Heart left ventricle (tissue), 16 donors: ENCODE results near the gene LRP1B. TPM values are rescaled to one million over a fixed set of nuclear protein-coding genes. Genes with fewer than 3 reads are reported as not detected.

ENCODE experiments used
- ATAC-seq, 4 donors: fragments of 200-7000 bp; cut with Tn5 transposase; one replicate each; pipeline ENCODE4 v1.9.1; 2020 to 2022; ENCODE audit warnings: moderate library complexity in 4 of 4, mild to moderate bottlenecking in 3 of 4, moderate number of reproducible peaks in 1 of 4
- DNase-seq, 5 donors: peaks; one replicate each; pipeline ENCODE4 v3.0.0-alpha.2; 2020
- H3K27ac ChIP-seq, 12 donors: fragments of 200-600 bp; sonication (generic) in 4 of 12; one replicate each; pipeline versions ENCODE4 v1.5.0 to v1.8.0; 2016 to 2022; ENCODE audit warnings: mild to moderate bottlenecking in 2 of 12
- H3K27me3 ChIP-seq, 9 donors: fragments of 200-600 bp; sonication (generic) in 2 of 9; one replicate each; pipeline versions ENCODE4 v1.5.1 to v1.8.0; 2016 to 2022; ENCODE audit warnings: mild to moderate bottlenecking in 3 of 9
- H3K36me3 ChIP-seq, 9 donors: fragments of 200-600 bp; sonication (generic) in 2 of 9; one replicate each; pipeline versions ENCODE4 v1.5.0 to v1.8.0; 2018 to 2022; ENCODE audit warnings: mild to moderate bottlenecking in 2 of 9
- H3K4me1 ChIP-seq, 12 donors: fragments of 200-600 bp; sonication (generic) in 4 of 12; one replicate each; pipeline versions ENCODE4 v1.5.0 to v1.8.0; 2016 to 2022; ENCODE audit warnings: mild to moderate bottlenecking in 3 of 12
- H3K4me3 ChIP-seq, 12 donors: fragments of 200-600 bp; sonication (generic) in 4 of 12; one replicate each; pipeline versions ENCODE4 v1.5.0 to v1.8.0; 2017 to 2022; ENCODE audit warnings: mild to moderate bottlenecking in 9 of 12, moderate library complexity in 4 of 12
- H3K9me3 ChIP-seq, 12 donors: fragments of 200-600 bp; sonication (generic) in 4 of 12; one replicate each; pipeline versions ENCODE4 v1.5.0 to v1.8.0; 2016 to 2022; ENCODE audit warnings: mild to moderate bottlenecking in 1 of 12
- CTCF ChIP-seq, 12 donors: fragments of 200-600 bp; sonication (generic) in 4 of 12; IDR thresholded peaks; one replicate each; pipeline versions ENCODE4 v1.5.0 to v1.8.0; 2018 to 2022; ENCODE audit warnings: antibody characterized with exemption in 12 of 12, mild to moderate bottlenecking in 5 of 12
- POLR2A ChIP-seq, 2 donors: fragments of 450-650 bp; IDR thresholded peaks; one replicate each; pipeline ENCODE4 v1.6.1; 2017; ENCODE audit warnings: antibody characterized with exemption in 2 of 2, mild to moderate bottlenecking in 2 of 2, moderate library complexity in 2 of 2
- WGBS, 4 donors: extraction: QIAGEN DNeasy Blood & Tissue Kit in 2 of 4; methylation state at CpG; one replicate each; pipeline versions ENCODE4 v1.1.5 to v1.1.7; 2013 to 2018; 5-methylcytosine and 5-hydroxymethylcytosine counted together
- intact Hi-C, 10 donors: fragments of 100-400 bp; cut with DNase I; formaldehyde crosslinking; loops; one replicate each; pipeline versions ENCODE4 v1.11.1 to v1.14.2; 2022
- polyA plus RNA-seq, 2 donors: library from polyadenylated mRNA; stranded (reverse); fragments of 200-250 nt; gene quantifications; one replicate each; pipeline ENCODE4 v1.2.3, GENCODE V29; 2013
- total RNA-seq, 9 donors: library from RNA; depleted of rRNA in 2 of 9; stranded (reverse); fragments of >200 nt in 2 of 9; fragmentation: NEBNext Ultra II Directional in 3 of 9; extraction: Animal tissue kit (Norgen Biotek cat#: 25700) in 3 of 9; gene quantifications; one replicate each; pipeline versions ENCODE4 v1.1.0 to v1.2.4, GENCODE V29; 2016 to 2023
- donor health status: ischemic (EF 13 %, LVEDD 7.1; RV severe dilation, severe dysfunction).
- donor health status: healthy with polysubstance abuse.
- donor health status: DM: no; HTN: yes; CAD: no.
- donor health status: DM: no; HTN: no; CAD: no.
- donor health status: ischemic (EF 25% LVEDD 6.9; RV normal size, moderate dysfunction).
- donor health status: ischemic (EF 25% LVEDD 5.7; RV mildly dilated, moderate dysfunction).
- donor health status: healthy.
- donor health status: DM: yes; HTN: yes; CAD: no.
- donor health status: ischemic (EF 35%, LVEDD 5.7; RV mildly dilated, moderate dysfunction).
- donor health status: nonischemic (EF 11% LVEDD 7.7; RV severe dilation, severe dysfunction).
- donor health status: DM: yes; HTN: yes; CAD: no.
- donor health status: PGD.
- donor health status: ischemic (EF 29% LVEDD 5.4; RV normal size, mild dysfunction).
- donor health status: nonischemic (EF 23%, LVEDD 6.1; RV moderate dilation, normal function).

Gene LRP1B
- total and polyA plus RNA-seq, 11 donors = 0.01 to 0.19 (median 0.11) TPM; not detected in 2

DNA sequence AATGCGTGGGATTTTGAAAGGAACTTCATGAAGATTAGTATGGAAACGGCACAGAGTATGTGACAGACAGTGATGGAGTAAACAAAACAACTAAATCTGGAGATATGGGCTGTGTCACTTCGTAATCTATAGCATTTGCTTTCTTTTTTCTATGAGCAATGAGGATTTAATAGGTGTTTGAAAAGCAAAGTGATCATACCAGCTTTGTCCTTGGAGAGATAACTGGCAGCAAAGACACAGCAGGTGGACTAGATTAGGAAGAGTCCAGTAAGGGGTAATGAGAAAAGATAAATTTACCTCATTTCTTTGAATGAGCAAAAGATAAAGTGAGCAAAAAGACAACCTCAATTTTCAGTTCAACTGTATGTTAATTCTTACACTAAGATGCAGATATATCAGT lies 199.0 kb downstream of the LRP1B start:
- Histone ChIP-seq H3K36me3 (no peaks in the 10 kb centered on the region), H3K4me1 (no peaks in the 10 kb centered on the region), H3K27ac (no peak overlapping the region), H3K4me3 (no peak overlapping the region), H3K27me3 (no peaks in the 10 kb centered on the region), H3K9me3 (no peaks in the 10 kb centered on the region)
- DNase-seq = no peak
- ATAC-seq = no peak
- no peak for TF ChIP-seq CTCF (IDR thresholded peaks at IDR 0.05)
- no peak for TF ChIP-seq POLR2A (IDR thresholded peaks at IDR 0.05)
- WGBS, 4 donors = 43 to 55% (median 53%) methylated on average over 3 of the region's 3 CpGs
- intact Hi-C loops = no loop called here

DNA sequence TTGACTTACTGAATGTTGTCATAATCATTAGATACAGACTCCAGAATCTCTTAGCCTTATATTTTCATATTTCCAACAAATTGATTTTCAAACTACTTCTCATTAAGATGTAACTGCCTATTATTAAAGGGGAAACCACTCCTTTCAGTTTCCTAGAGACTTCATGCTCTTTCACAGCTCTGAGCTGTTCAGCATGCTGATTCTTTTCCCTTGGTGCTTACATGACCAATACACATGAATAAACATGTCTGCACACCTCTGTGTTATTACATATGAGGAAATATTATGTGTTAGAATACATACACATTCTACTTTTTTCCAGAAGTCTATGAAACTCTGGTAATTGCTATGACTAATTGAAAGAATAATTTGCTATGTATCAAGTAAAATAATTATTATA lies 200.0 kb downstream of the LRP1B start:
- no peaks in the 10 kb centered on the region for H3K9me3 ChIP-seq

DNA sequence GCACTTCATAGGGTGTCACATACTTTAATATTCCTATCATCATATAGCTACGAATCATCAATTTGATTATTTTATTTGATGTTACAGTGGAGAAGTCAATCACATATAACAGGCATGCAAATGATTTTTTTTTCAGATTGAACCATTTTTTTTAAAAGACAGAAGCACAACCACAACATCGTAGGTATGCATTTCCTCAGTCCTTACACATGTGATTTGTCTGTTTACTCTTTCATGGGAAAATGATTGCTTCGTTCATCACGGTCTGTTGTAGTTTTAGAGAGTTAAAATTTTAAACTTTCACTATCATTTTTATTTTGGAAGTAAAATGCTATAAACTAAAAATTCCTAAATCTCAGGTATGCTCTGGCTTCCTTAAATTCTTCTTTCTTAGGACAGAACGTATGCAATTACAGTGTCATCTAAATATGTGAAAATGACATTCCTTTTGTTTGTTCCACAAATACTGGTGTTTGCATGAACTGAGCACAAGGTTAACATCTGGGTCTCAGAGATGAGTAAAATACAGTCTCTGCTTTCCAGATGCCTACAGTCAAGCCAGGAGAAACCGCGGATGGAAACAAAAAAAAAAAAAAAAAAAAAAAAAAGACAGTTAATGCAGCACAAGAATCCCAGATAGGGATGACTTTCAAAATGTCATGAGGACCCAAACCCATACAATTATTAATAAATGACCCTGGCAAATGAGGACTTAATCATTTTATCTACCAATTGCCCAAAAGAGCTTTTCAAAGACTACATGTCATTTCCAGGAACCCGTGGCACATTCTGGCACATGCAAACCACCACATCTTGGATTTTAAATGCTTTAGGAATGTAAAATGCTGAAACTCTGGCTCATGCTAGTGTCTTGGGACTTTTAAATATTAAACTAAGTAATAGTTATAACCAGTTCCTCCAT lies 201.2 kb downstream of the LRP1B start:
- Histone ChIP-seq H3K9me3 (no peaks in the 10 kb centered on the region), H3K27me3 (no peaks in the 10 kb centered on the region), H3K4me3 (no peak overlapping the region), H3K4me1 (no peaks in the 10 kb centered on the region), H3K27ac (no peak overlapping the region), H3K36me3 (no peaks in the 10 kb centered on the region)
- ATAC-seq (no peak), DNase-seq (no peak)
- TF ChIP-seq CTCF (IDR thresholded peaks at IDR 0.05) (no peak), POLR2A (IDR thresholded peaks at IDR 0.05) (no peak)
- intact Hi-C loops = no loop called here
- WGBS, 4 donors = 76 to 84% (median 80%) methylated on average over 8 of the region's 8 CpGs

More for the DNA sequence above, 200.0 kb downstream of the LRP1B start:
- DNase-seq (no peak), ATAC-seq (no peak)
- H3K4me1 ChIP-seq = no peaks in the 10 kb centered on the region
- H3K27me3 ChIP-seq = no peaks in the 10 kb centered on the region
- H3K27ac ChIP-seq = no peak overlapping the region
- no peak overlapping the region for H3K4me3 ChIP-seq
- TF ChIP-seq CTCF (IDR thresholded peaks at IDR 0.05) = no peak
- TF ChIP-seq POLR2A (IDR thresholded peaks at IDR 0.05) = no peak
- intact Hi-C loops = no loop called here
- H3K36me3 ChIP-seq = no peaks in the 10 kb centered on the region

DNA sequence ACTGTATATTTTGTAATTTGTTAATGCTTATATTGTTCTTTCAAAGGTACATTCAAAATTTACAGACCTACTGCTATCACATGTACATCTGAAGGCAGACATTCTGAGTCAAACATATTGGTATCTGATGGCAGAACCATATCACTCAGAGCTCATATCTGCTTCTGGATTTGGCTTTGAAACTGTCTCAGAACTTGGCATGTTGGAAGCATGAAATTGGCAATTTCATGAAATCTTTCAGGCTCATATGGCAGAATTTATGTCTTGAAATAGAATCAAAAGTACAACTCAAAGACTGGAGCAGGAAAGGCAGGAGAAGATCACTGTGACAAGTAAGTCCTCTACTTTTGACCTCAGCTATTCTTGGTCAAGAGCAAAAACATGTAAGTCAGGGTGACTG lies 202.3 kb downstream of the LRP1B start:
- Histone ChIP-seq H3K27me3 (no peaks in the 10 kb centered on the region), H3K4me1 (no peaks in the 10 kb centered on the region), H3K9me3 (no peaks in the 10 kb centered on the region), H3K4me3 (no peak overlapping the region), H3K36me3 (no peaks in the 10 kb centered on the region), H3K27ac (no peak overlapping the region)
- ATAC-seq (no peak), DNase-seq (no peak)
- intact Hi-C loops = no loop called here
- TF ChIP-seq POLR2A (IDR thresholded peaks at IDR 0.05) (no peak), CTCF (IDR thresholded peaks at IDR 0.05) (no peak)
